Measurements from ENCODE around the gene PNLIPRP2.

DNA sequence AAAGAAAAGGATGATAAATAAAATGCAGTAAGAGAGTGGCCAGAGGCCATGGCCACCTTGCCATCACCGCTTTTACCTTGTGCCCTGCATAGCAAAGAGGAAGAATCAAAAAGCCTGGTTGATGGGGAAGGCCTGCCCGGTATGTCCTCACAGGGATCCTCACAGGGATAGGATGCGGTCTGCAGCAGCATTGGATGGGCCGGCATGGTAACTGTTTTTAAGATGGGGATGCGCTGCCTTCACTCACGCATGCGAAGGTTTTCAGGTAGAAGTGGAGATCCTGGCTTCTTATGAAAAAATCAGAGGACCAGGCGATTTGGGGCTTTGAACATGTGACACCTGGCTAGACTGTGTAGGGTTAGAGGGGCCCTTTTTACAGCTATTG lies 12.5 kb downstream of the PNLIPRP2 start:
- no peak for TF ChIP-seq POLR2A (IDR thresholded peaks at IDR 0.05)
- TF ChIP-seq, protein P1, sequence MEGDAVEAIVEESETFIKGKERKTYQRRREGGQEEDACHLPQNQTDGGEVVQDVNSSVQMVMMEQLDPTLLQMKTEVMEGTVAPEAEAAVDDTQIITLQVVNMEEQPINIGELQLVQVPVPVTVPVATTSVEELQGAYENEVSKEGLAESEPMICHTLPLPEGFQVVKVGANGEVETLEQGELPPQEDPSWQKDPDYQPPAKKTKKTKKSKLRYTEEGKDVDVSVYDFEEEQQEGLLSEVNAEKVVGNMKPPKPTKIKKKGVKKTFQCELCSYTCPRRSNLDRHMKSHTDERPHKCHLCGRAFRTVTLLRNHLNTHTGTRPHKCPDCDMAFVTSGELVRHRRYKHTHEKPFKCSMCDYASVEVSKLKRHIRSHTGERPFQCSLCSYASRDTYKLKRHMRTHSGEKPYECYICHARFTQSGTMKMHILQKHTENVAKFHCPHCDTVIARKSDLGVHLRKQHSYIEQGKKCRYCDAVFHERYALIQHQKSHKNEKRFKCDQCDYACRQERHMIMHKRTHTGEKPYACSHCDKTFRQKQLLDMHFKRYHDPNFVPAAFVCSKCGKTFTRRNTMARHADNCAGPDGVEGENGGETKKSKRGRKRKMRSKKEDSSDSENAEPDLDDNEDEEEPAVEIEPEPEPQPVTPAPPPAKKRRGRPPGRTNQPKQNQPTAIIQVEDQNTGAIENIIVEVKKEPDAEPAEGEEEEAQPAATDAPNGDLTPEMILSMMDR (IDR thresholded peaks at IDR 0.05): no peak

Data from esophagus squamous epithelium (tissue), 4 donors.